ENCODE measurements around the gene SUPT6H.

- TF ChIP-seq ZNF384 (IDR thresholded peaks at IDR 0.05) (no peak), ELF4 (IDR thresholded peaks at IDR 0.05) (no peak), L3MBTL2 (conservative IDR thresholded peaks at IDR 0.05) (0 out of 2 replicates have a peak, but pooled peaks have one; percentile 11), ARNT (IDR thresholded peaks at IDR 0.05) (no peak), SUZ12 (IDR thresholded peaks at IDR 0.05) (no peak), SP1 (IDR thresholded peaks at IDR 0.05) (no peak), FOXA1 (IDR thresholded peaks at IDR 0.05) (no peak), TARDBP (IDR thresholded peaks at IDR 0.05) (peak; percentile 96), HDGF (IDR thresholded peaks at IDR 0.05; ENCODE audit: borderline replicate concordance) (no peak), PKNOX1 (IDR thresholded peaks at IDR 0.05) (peak; percentile 75)
Measured at GRCh38 chr17:28728364-28729200, 66.6 kb downstream of the SUPT6H start, which contains the start of gene NEK8.
